Stimulated activated CD4-positive, alpha-beta T cell treated with anti-CD3 and anti-CD28 coated beads, Interleukin-4, amount 100 ng/mL, for 48 hours (primary cell): ENCODE results near the gene NDE1.

Source experiments
- DNase-seq, 2 donors: peaks; one replicate each; pipeline ENCODE4 v3.0.0-alpha.2; 2020; ENCODE audit warnings: low read depth in 2 of 2

Gene NDE1

DNA sequence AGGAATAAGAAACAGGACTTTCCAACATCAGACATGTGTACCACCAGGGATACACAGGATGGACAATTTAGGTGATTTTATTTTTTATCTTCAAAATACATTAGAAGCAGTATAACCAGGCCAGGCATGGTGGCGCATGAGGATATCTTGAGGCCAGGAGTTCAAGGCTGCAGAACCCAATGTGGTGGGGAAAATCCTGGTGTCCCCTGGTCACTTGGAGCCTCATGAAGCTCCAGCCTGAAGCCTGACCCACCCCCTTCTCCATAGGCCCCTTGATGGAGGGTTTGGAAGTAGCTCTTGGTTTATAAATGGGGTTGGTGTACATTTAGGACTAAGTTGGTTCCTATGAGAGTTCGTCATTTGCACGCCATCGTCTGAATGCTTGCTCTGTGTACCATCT is 118.2 kb downstream of the NDE1 start:
- no peak for DNase-seq

DNA sequence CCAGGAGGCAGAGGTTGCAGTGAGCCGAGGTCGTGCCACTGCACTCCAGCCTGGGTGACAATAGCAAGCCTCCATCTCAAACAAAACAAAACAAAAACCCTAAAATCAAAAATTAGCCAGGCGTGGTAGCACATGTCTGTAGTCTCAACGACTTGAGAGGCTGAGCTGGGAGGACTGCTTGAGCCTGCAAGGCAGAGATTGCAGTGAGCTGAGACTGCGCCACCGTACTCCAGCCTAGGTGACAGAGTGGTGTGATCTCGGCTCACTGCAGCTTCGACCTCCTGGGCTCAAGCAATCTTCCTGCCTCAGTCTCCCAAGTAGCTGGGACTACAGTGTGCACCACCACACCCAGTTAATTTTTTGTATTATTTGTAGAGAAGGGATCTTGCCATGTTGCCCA is 119.2 kb downstream of the NDE1 start:
- no peak for DNase-seq

DNA sequence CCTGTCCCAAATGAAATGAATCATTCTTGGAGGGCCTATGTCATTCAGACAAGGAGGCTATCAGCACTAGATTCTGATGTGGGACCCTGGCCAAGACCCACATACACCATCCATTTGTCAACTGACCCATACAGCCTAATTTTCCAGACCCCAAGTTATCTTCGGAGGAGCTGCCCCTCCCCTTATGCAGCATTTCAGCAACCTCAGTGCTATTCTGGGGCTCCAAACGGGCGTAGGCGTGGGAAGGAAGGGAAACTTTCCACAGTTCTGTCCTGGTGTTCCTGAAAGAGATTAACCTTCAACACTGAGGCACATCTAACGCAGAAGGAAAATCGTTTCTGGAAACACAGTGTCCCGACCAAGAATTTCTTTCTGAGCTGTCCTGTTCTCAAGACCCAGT is 120.1 kb downstream of the NDE1 start:
- DNase-seq: no peak

DNA sequence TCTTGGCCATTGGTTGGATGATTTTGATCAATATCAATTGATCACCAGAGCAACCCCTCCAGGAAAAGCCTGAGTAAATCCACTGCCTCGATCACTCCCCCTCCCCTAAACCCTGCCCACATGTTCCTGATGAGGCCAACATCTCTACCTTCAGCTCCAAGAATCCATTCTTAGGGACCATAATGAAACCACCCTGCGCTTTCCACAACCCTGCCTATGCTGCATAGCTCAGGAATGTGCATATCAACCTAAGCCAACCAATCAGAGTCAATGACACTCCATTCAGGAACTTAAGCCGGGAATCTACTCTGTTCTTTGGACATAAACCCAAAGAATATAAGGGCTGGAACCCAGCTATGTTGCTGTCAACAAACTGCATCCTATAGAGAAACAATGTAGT is 120.5 kb downstream of the NDE1 start:
- DNase-seq: no peak

DNA sequence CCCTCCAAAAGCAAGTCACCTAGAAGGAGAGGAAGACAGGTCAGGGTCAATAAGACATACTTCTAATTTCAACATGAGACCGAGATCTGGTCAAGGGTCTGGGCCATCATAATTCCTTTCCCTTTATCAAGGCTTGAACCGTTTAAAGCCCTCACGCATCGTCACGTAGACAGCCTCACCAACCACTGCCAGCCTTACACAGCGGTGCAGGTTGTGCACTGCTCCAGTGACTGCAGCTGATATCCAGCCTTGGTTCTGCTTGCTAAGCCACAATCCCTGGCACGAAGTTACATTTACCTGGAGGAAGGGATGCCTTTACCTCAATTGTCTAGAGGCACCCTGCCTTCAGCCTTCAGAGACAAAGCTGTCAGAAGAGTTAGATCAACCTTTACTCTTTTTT is 121.6 kb downstream of the NDE1 start:
- DNase-seq: no peak

DNA sequence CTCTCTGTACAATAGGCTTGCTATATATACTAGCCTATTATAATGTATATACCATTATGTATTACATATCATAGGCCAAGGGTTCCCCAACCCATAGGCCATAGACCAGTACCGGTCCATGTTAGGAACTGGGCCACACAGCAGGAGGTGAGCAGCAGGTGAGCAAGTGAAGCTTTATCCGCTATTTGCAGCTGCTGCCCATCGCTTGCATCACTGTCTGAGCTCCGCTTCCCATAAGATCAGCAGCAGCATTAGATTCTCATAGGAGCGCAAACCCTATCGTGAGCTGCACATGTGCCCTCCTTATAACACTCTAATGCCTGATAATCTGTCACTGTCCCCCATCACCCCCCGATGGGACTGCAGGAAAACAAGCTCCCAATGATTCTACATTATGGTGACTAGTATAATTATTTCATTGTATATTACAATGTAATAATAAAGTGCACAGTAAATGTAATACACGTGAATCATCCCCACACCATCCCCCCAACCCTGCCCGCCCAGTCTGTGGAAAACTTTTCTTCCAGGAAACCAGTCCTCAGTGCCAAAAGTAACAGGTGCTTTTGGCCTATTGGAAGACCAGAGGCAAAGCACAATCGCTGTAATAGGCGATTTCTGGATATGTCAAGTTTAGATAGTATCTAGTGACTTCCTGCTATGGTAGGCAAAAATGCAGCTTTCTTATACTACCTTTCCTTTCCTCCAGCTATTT is 122.7 kb downstream of the NDE1 start:
- no peak for DNase-seq

DNA sequence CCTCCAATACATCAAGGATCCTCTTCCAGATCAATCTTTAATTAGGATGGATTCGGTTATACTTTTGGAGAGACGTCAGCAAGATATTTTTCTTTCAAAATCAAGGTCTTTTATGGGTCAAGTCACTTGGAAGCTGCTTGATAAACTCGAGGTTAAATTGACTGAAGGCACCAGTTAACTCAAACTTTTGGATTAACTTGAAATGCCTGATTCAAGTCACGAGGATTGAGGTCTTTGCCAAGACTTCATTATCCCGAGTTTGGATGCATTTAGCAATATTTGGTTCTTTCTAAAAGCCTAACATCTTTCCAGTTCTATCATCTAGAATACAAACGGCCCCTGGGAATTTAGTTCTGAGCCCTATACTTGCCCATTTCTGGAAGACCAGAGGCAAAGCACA is 123.9 kb downstream of the NDE1 start:
- no peak for DNase-seq

DNA sequence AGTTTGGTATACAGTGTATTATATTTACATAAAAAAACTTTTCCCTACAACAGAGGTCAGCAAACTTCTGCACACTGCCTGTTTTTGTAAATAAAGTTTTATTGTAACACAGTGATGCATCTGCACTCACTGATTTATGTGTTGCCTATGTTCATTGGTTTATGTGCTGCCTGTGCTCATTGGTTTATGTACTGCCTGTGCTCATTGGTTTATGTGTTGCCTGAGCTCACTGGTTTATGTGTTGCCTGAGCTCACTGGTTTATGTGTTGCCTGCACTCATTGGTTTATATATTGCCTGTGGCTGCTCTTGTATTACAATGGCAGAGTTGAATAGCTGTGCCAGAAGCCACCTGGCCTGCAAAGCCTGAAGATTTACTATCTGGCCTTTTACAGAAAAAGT is 125.2 kb downstream of the NDE1 start:
- DNase-seq: no peak

DNA sequence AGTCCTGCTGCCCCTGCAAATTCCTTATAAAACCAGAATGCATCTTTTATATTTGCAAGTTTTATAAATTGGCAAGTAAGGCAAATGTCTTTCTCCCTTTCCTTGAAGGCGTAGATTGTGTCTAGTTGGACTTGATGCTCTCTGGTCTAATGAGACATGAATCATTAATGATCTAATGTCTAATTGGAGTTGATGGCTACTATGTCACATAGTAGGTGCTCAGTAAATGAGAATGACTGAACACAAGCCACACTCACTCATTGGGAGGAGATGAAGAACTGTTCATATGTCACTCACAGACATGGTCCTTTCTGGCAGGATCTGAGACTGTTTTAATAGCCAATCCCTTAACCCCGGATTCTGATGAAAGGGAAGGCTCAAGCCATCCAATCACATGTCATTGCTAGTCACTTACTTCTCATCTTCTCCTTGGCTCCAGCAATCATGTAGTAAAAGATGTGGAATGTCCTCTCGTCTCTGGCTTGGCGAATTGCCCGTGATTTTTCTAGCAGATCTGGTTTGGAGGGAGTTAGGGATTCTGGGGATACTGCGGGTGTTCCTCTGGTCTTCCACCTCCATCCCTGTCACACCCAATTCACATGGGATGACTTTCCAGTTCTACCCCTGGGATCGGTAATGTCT is 125.7 kb downstream of the NDE1 start:
- no peak for DNase-seq
